ENCODE results near the gene SERGEF.
"Not testable (repeated sequence)": the region's sequence is repeated elsewhere in the genome, so short reads cannot be mapped to it uniquely, and the experiment has no call there.

The SERGEF gene

GRCh38 chr11:17876827-17877226, 136.0 kb downstream of the SERGEF start:
- no peak overlapping the region for H3K9ac ChIP-seq (ENCODE audit: low read length in 5 of 5)
- H3K4me3 ChIP-seq (ENCODE audit: low read depth in 1 of 5, low read length in 5 of 5) = no peak overlapping the region
- H3K27ac ChIP-seq (ENCODE audit: low read depth, low read length) = no peak overlapping the region
- no peaks in the 10 kb centered on the region for H3K27me3 ChIP-seq (ENCODE audit: control insufficient read depth in 5 of 5, insufficient read depth in 4 of 5, low read length in 5 of 5)
- peaks cover 0 to 35% (median 0%) of the 10 kb centered on the region in 5 donors for H3K4me1 ChIP-seq (ENCODE audit: control insufficient read depth in 5 of 5, insufficient read depth in 5 of 5, low read length in 5 of 5)
- H3K9me3 ChIP-seq (ENCODE audit: control insufficient read depth in 5 of 5, low read length in 5 of 5) = no peaks in the 10 kb centered on the region
- H3K36me3 ChIP-seq (ENCODE audit: control insufficient read depth in 5 of 5, insufficient read depth in 5 of 5, low read length in 5 of 5) = peaks cover 0 to 7% (median 3%) of the 10 kb centered on the region in 5 donors

- Histone ChIP-seq H3K27me3 (ENCODE audit: control insufficient read depth in 5 of 5, insufficient read depth in 4 of 5, low read length in 5 of 5) (no peaks in the 10 kb centered on the region), H3K9me3 (ENCODE audit: control insufficient read depth in 5 of 5, low read length in 5 of 5) (no peaks in the 10 kb centered on the region), H3K4me1 (ENCODE audit: control insufficient read depth in 5 of 5, insufficient read depth in 5 of 5, low read length in 5 of 5) (peaks cover 0 to 35% (median 0%) of the 10 kb centered on the region in 5 donors), H3K36me3 (ENCODE audit: control insufficient read depth in 5 of 5, insufficient read depth in 5 of 5, low read length in 5 of 5) (peaks cover 0 to 10% (median 3%) of the 10 kb centered on the region in 5 donors), H3K4me3 (ENCODE audit: low read depth in 1 of 5, low read length in 5 of 5) (no peak overlapping the region), H3K9ac (ENCODE audit: low read length in 5 of 5) (no peak overlapping the region), H3K27ac (ENCODE audit: low read depth, low read length) (no peak overlapping the region)
Observed at GRCh38 chr11:17875891-17876290, 137.0 kb downstream of the SERGEF start.

- H3K9ac ChIP-seq (ENCODE audit: low read length in 5 of 5) = no peak overlapping the region
- peaks cover 0 to 35% (median 0%) of the 10 kb centered on the region in 5 donors for H3K4me1 ChIP-seq (ENCODE audit: control insufficient read depth in 5 of 5, insufficient read depth in 5 of 5, low read length in 5 of 5)
- no peaks in the 10 kb centered on the region for H3K27me3 ChIP-seq (ENCODE audit: control insufficient read depth in 5 of 5, insufficient read depth in 4 of 5, low read length in 5 of 5)
- H3K4me3 ChIP-seq (ENCODE audit: low read depth in 1 of 5, low read length in 5 of 5) = no peak overlapping the region
- peaks cover 0 to 10% (median 3%) of the 10 kb centered on the region in 5 donors for H3K36me3 ChIP-seq (ENCODE audit: control insufficient read depth in 5 of 5, insufficient read depth in 5 of 5, low read length in 5 of 5)
- H3K9me3 ChIP-seq (ENCODE audit: control insufficient read depth in 5 of 5, low read length in 5 of 5) = no peaks in the 10 kb centered on the region
- no peak overlapping the region for H3K27ac ChIP-seq (ENCODE audit: low read depth, low read length)
Observed at GRCh38 chr11:17873586-17873985, 139.3 kb downstream of the SERGEF start.

- not testable (repeated sequence) for H3K27ac ChIP-seq (ENCODE audit: low read depth, low read length)
Observed at GRCh38 chr11:17868398-17868797, 144.4 kb downstream of the SERGEF start.

GRCh38 chr11:17867341-17867740, 145.5 kb downstream of the SERGEF start:
- Histone ChIP-seq H3K4me3 (ENCODE audit: low read depth in 1 of 5, low read length in 5 of 5) (no peak overlapping the region), H3K27ac (ENCODE audit: low read depth, low read length) (no peak overlapping the region), H3K27me3 (ENCODE audit: control insufficient read depth in 5 of 5, insufficient read depth in 4 of 5, low read length in 5 of 5) (no peaks in the 10 kb centered on the region), H3K4me1 (ENCODE audit: control insufficient read depth in 5 of 5, insufficient read depth in 5 of 5, low read length in 5 of 5) (no peaks in the 10 kb centered on the region), H3K36me3 (ENCODE audit: control insufficient read depth in 5 of 5, insufficient read depth in 5 of 5, low read length in 5 of 5) (peaks cover 0 to 16% (median 0%) of the 10 kb centered on the region in 5 donors), H3K9me3 (ENCODE audit: control insufficient read depth in 5 of 5, low read length in 5 of 5) (no peaks in the 10 kb centered on the region), H3K9ac (ENCODE audit: low read length in 5 of 5) (no peak overlapping the region)

More at GRCh38 chr11:17868398-17868797, 144.4 kb downstream of the SERGEF start:
- H3K36me3 ChIP-seq (ENCODE audit: control insufficient read depth in 5 of 5, insufficient read depth in 5 of 5, low read length in 5 of 5) = peaks cover 0 to 16% (median 0%) of the 10 kb centered on the region in 5 donors
- not testable (repeated sequence) for H3K4me3 ChIP-seq (ENCODE audit: low read depth in 1 of 5, low read length in 5 of 5); H3K9me3 ChIP-seq (ENCODE audit: control insufficient read depth in 5 of 5, low read length in 5 of 5); H3K4me1 ChIP-seq (ENCODE audit: control insufficient read depth in 5 of 5, insufficient read depth in 5 of 5, low read length in 5 of 5); H3K9ac ChIP-seq (ENCODE audit: low read length in 5 of 5); H3K27me3 ChIP-seq (ENCODE audit: control insufficient read depth in 5 of 5, insufficient read depth in 4 of 5, low read length in 5 of 5)

- no peaks in the 10 kb centered on the region for H3K9me3 ChIP-seq (ENCODE audit: control insufficient read depth in 5 of 5, low read length in 5 of 5)
- H3K36me3 ChIP-seq (ENCODE audit: control insufficient read depth in 5 of 5, insufficient read depth in 5 of 5, low read length in 5 of 5) = peaks cover 0 to 8% (median 0%) of the 10 kb centered on the region in 5 donors
- H3K27ac ChIP-seq (ENCODE audit: low read depth, low read length) = no peak overlapping the region
- no peak overlapping the region for H3K9ac ChIP-seq (ENCODE audit: low read length in 5 of 5)
- no peaks in the 10 kb centered on the region for H3K4me1 ChIP-seq (ENCODE audit: control insufficient read depth in 5 of 5, insufficient read depth in 5 of 5, low read length in 5 of 5)
- no peak overlapping the region for H3K4me3 ChIP-seq (ENCODE audit: low read depth in 1 of 5, low read length in 5 of 5)
- H3K27me3 ChIP-seq (ENCODE audit: control insufficient read depth in 5 of 5, insufficient read depth in 4 of 5, low read length in 5 of 5) = no peaks in the 10 kb centered on the region
Observed at GRCh38 chr11:17865765-17866428, 146.9 kb downstream of the SERGEF start.

DNA sequence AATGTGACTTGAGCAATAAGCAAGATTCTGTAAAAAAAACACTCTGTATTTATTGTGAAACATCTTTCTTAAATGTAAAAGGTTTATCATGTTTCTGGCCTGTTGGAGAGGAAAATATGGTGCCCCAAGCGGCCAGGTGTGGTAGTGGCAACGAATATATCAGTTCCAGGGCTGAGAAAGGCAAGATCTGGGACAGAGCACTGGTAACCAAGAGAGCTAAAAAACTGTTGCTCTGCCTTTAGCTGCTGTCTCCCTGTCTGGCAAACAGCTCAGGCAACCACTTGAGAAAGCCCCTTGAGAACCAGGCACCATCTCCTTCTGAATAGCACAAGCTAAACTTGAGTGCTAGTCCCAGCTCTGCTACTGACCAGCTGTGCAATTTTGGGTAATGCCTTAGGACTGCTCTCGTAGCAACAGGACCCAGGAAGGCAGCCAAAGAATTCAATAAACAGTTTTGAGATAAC, 148.3 kb downstream of the SERGEF start:
- Histone ChIP-seq H3K4me1 (ENCODE audit: control insufficient read depth in 5 of 5, insufficient read depth in 5 of 5, low read length in 5 of 5) (no peaks in the 10 kb centered on the region), H3K9me3 (ENCODE audit: control insufficient read depth in 5 of 5, low read length in 5 of 5) (no peaks in the 10 kb centered on the region), H3K9ac (ENCODE audit: low read length in 5 of 5) (no peak overlapping the region), H3K27ac (ENCODE audit: low read depth, low read length) (no peak overlapping the region), H3K27me3 (ENCODE audit: control insufficient read depth in 5 of 5, insufficient read depth in 4 of 5, low read length in 5 of 5) (no peaks in the 10 kb centered on the region), H3K4me3 (ENCODE audit: low read depth in 1 of 5, low read length in 5 of 5) (no peak overlapping the region), H3K36me3 (ENCODE audit: control insufficient read depth in 5 of 5, insufficient read depth in 5 of 5, low read length in 5 of 5) (peaks cover 0 to 10% (median 0%) of the 10 kb centered on the region in 5 donors)

DNA sequence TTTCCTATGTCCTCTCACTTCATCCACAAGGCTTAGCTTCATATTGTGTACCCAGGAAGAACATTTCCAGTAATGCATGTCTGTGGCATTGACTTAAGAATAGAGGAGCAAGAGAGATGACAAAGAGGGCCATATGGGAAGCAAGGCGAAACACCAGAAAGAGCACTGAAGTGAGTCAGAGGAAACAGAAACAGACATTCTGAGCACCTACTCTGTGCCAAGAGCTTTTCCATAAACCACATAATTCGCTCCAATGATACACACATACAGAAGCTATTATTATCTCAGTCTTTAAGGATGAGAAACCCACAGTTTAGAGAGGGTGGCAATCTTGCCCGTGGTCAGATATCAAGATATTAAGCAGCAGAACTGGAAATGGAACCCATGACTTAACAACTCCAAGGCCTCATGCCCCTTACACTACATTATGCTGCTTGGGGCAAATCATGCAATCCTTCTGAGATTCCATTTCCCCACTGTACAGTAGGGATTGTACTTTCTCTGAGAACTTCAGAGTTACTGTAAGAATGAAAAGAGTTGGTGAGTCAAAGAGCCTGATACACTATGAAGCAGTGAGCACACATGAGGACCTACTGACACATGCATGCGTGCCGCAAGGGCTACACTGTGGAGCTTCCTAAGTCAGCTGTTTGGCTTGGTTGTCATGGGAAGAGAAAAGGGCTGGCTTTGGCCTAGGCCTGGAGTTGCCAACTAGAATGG, 151.7 kb downstream of the SERGEF start:
- no peaks in the 10 kb centered on the region for H3K9me3 ChIP-seq (ENCODE audit: control insufficient read depth in 5 of 5, low read length in 5 of 5)
- H3K27me3 ChIP-seq (ENCODE audit: control insufficient read depth in 5 of 5, insufficient read depth in 4 of 5, low read length in 5 of 5) = no peaks in the 10 kb centered on the region
- H3K36me3 ChIP-seq (ENCODE audit: control insufficient read depth in 5 of 5, insufficient read depth in 5 of 5, low read length in 5 of 5) = peaks cover 0 to 10% (median 0%) of the 10 kb centered on the region in 5 donors
- no peak overlapping the region for H3K27ac ChIP-seq (ENCODE audit: low read depth, low read length)
- no peaks in the 10 kb centered on the region for H3K4me1 ChIP-seq (ENCODE audit: control insufficient read depth in 5 of 5, insufficient read depth in 5 of 5, low read length in 5 of 5)
- H3K9ac ChIP-seq (ENCODE audit: low read length in 5 of 5) = no peak overlapping the region
- H3K4me3 ChIP-seq (ENCODE audit: low read depth in 1 of 5, low read length in 5 of 5) = no peak overlapping the region

GRCh38 chr11:17859552-17859951, 153.3 kb downstream of the SERGEF start:
- no peak overlapping the region for H3K4me3 ChIP-seq (ENCODE audit: low read depth in 1 of 5, low read length in 5 of 5)
- no peaks in the 10 kb centered on the region for H3K27me3 ChIP-seq (ENCODE audit: control insufficient read depth in 5 of 5, insufficient read depth in 4 of 5, low read length in 5 of 5)
- no peak overlapping the region for H3K27ac ChIP-seq (ENCODE audit: low read depth, low read length)
- H3K9me3 ChIP-seq (ENCODE audit: control insufficient read depth in 5 of 5, low read length in 5 of 5) = no peaks in the 10 kb centered on the region
- no peaks in the 10 kb centered on the region for H3K4me1 ChIP-seq (ENCODE audit: control insufficient read depth in 5 of 5, insufficient read depth in 5 of 5, low read length in 5 of 5)
- no peak overlapping the region for H3K9ac ChIP-seq (ENCODE audit: low read length in 5 of 5)
- peaks cover 0 to 10% (median 0%) of the 10 kb centered on the region in 5 donors for H3K36me3 ChIP-seq (ENCODE audit: control insufficient read depth in 5 of 5, insufficient read depth in 5 of 5, low read length in 5 of 5)

All from subcutaneous abdominal adipose tissue (tissue), 5 donors.